Colonic mucosa (tissue), 4 donors: ENCODE data around the gene SGPL1. TPM values are rescaled to one million over a fixed set of nuclear protein-coding genes. Genes with fewer than 3 reads are reported as not detected.

Experiments
- DNase-seq: peaks from one replicate; pipeline ENCODE4 v3.0.0-alpha.2; 2020
- H3K27ac ChIP-seq: fragments of 200-600 bp; one replicate; pipeline ENCODE4 v1.8.0; 2021
- H3K27me3 ChIP-seq: fragments of 200-600 bp; one replicate; pipeline ENCODE4 v1.8.0; 2021
- H3K36me3 ChIP-seq: fragments of 200-600 bp; one replicate; pipeline ENCODE4 v1.8.0; 2021
- H3K4me1 ChIP-seq: fragments of 200-600 bp; one replicate; pipeline ENCODE4 v1.8.0; 2021; ENCODE audit warnings: mild to moderate bottlenecking
- H3K4me3 ChIP-seq: fragments of 200-600 bp; one replicate; pipeline ENCODE4 v1.8.0; 2021
- H3K9ac ChIP-seq, 2 donors: one replicate each; pipeline ENCODE4 v1.7.0; 2013; ENCODE audit warnings: control low read depth in 2 of 2, low read depth in 2 of 2, low read length in 2 of 2
- H3K9me3 ChIP-seq: fragments of 200-600 bp; one replicate; pipeline ENCODE4 v1.8.0; 2021
- intact Hi-C: fragments of 100-400 bp; cut with DNase I; formaldehyde crosslinking; loops from one replicate; pipeline ENCODE4 v1.14.1; 2022
- total RNA-seq, 2 donors: library from RNA; stranded (reverse); fragmentation: NEBNext Ultra II Directional in 1 of 2; extraction: Animal tissue kit (Norgen Biotek cat#: 25700) in 1 of 2; gene quantifications; one replicate each; pipeline ENCODE4 v1.2.1, GENCODE V29; 2021
- TF ChIP-seq, protein P1 (sequence below): fragments of 200-600 bp; IDR thresholded peaks from one replicate; pipeline ENCODE4 v1.8.0; 2022; ENCODE audit warnings: antibody characterized with exemption, mild to moderate bottlenecking
- donor health status: healthy.
- donor health status: DM: no; HTN: no; CAD: no.
- donor health status: DM: no; HTN: no; CAD: no.

SGPL1 gene
- total RNA-seq, 2 donors from 2014 or later, result 59.8 to 67.6 TPM

DNA sequence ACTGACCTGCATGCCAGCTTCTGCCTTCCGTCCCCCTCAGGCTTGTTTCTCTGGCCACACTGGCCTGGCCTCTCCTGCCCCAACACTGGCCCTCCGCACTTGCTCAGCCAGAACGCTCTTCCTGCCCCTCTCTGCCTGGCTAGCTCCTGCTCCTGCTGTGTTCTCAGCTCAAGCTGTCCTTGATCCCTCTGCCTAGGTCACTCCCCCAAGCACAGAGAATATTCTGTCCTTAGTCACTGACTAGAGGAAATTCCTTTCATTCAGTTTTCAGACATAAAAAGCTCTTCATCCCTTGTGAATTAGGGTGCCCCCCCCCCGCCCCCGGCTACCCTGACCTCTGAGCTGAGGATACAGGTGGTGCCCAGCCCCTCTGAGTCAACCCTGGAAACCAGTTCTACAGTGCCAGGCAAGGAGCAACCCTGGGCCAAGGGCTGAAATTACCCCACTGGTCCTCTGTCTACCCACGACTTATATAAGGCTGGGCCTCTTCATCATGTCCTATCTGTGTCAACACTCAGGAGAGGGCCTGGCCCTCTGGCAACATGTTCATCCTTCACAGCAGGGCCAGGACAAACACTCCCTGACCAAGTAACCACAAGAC lies 6.6 kb upstream of the SGPL1 start:
- Histone ChIP-seq H3K4me3 (no peak overlapping the region), H3K36me3 (no peaks in the 10 kb centered on the region), H3K27ac (no peak overlapping the region), H3K27me3 (no peaks in the 10 kb centered on the region), H3K9me3 (no peaks in the 10 kb centered on the region), H3K4me1 (no peaks in the 10 kb centered on the region), H3K9ac (no peak overlapping the region)
- intact Hi-C loops, result no loop called here
- DNase-seq, result no peak
- TF ChIP-seq, protein P1, sequence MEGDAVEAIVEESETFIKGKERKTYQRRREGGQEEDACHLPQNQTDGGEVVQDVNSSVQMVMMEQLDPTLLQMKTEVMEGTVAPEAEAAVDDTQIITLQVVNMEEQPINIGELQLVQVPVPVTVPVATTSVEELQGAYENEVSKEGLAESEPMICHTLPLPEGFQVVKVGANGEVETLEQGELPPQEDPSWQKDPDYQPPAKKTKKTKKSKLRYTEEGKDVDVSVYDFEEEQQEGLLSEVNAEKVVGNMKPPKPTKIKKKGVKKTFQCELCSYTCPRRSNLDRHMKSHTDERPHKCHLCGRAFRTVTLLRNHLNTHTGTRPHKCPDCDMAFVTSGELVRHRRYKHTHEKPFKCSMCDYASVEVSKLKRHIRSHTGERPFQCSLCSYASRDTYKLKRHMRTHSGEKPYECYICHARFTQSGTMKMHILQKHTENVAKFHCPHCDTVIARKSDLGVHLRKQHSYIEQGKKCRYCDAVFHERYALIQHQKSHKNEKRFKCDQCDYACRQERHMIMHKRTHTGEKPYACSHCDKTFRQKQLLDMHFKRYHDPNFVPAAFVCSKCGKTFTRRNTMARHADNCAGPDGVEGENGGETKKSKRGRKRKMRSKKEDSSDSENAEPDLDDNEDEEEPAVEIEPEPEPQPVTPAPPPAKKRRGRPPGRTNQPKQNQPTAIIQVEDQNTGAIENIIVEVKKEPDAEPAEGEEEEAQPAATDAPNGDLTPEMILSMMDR, result no peak

DNA sequence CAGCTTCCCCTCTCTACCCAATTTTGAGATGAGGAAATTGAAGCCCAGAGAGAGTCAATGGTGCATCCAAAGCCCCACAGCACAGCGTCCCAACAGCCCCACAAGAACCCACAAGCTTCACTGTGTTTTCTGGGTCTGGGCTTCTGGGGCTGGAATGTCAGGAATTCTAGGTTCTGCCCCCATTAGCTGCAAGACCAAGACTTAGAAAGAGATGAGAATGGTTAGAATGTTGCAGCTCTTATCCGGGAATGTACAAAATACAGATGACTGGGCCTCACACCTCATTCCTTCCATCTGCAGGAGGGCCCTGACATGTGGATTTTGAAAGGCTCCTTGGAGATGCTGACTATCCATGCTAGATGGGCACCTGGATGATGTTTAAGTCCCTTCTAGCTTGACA lies 6.0 kb upstream of the SGPL1 start:
- DNase-seq, result no peak
- no peak overlapping the region for H3K27ac ChIP-seq
- H3K4me1 ChIP-seq, result no peaks in the 10 kb centered on the region

DNA sequence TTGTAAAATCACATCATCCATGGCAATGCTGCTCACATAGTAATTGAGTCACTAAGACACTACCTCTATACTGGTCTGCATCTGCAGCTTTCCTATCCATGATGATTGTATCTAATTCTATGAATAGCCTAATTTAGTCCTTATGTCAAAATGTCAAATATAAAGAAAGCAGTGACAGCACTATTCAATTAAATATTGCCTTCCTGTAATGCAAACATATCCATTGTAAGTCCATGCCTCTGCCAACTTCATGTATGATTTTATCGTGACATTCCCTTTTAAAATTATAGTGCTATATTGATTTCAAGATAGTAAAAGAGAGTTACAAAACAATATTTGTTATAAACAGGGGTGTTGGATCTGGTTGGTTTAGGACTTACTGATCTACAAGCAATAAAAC lies 4.8 kb upstream of the SGPL1 start:
- no peak overlapping the region for H3K4me3 ChIP-seq
- no peak overlapping the region for H3K9ac ChIP-seq
- H3K4me1 ChIP-seq, result no peaks in the 10 kb centered on the region
- no peaks in the 10 kb centered on the region for H3K36me3 ChIP-seq
- TF ChIP-seq, protein P1, result no peak
- no peaks in the 10 kb centered on the region for H3K27me3 ChIP-seq
- H3K9me3 ChIP-seq, result no peaks in the 10 kb centered on the region
- intact Hi-C loops, result no loop called here
- no peak for DNase-seq
- H3K27ac ChIP-seq, result no peak overlapping the region

More for the DNA sequence above, 6.0 kb upstream of the SGPL1 start:
- no peaks in the 10 kb centered on the region for H3K9me3 ChIP-seq
- no peaks in the 10 kb centered on the region for H3K36me3 ChIP-seq
- no peak overlapping the region for H3K4me3 ChIP-seq
- no peaks in the 10 kb centered on the region for H3K27me3 ChIP-seq
- no peak overlapping the region for H3K9ac ChIP-seq
- TF ChIP-seq, protein P1, result no peak
- intact Hi-C loops, result no loop called here

DNA sequence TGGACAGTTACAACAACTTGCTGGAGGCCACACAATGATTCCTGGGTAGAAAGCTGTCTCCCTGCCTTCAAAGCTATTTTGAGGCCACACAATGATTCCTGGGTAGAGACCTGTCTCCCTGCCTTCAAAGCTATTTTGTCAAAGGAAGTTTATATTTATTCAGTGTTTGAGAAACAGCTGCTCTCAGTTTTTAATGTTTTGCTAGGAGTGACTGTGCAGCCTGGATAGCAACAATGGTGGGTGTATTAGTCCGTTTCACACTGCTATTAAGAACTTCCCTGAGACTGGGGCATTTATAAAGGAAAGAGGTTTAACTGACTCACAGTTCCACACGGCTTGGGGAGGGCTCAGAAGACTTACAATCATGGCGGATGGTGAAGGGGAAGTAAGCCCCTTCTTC lies 3.9 kb upstream of the SGPL1 start:
- TF ChIP-seq, protein P1, result no peak
- Histone ChIP-seq H3K36me3 (no peaks in the 10 kb centered on the region), H3K27me3 (no peaks in the 10 kb centered on the region), H3K9me3 (no peaks in the 10 kb centered on the region), H3K4me1 (peaks cover 3% of the 10 kb centered on the region), H3K27ac (no peak overlapping the region), H3K4me3 (no peak overlapping the region), H3K9ac (no peak overlapping the region)
- no peak for DNase-seq
- intact Hi-C loops, result no loop called here

DNA sequence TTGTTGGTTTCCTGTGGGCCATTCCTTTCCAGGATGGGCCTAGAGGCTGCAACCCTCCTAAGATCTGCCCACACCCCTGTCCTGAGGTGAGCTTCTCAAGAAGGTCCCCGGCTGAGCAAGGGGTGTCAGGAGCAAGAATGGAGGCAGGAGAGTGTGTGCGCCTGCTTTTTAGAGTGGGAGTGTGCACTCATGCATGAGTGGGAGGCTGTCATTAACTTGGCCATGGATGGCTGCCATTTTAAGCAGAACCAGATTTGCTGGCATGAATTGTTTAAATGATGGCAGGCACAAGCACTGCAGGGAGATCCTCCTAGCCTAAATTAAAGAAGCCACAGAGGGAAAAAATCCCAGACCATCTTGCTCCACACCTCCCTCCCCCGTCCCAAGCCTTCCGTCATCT lies 2.9 kb upstream of the SGPL1 start:
- Histone ChIP-seq H3K27me3 (no peaks in the 10 kb centered on the region), H3K36me3 (no peaks in the 10 kb centered on the region), H3K27ac (no peak overlapping the region), H3K9ac (no peak overlapping the region), H3K4me1 (peaks cover 5% of the 10 kb centered on the region), H3K4me3 (no peak overlapping the region), H3K9me3 (no peaks in the 10 kb centered on the region)
- no peak for DNase-seq
- TF ChIP-seq, protein P1, result no peak
- intact Hi-C loops, result no loop called here
